Testis (tissue), 2 donors: ENCODE measurements around the gene DNAH17.

Source experiments
- POLR2A ChIP-seq: fragments of 450-650 bp; IDR thresholded peaks from one replicate; pipeline ENCODE4 v1.6.1; 2017; ENCODE audit warnings: antibody characterized with exemption, mild to moderate bottlenecking, moderate library complexity
- TF ChIP-seq, protein P1 (sequence below), 3 experiments: fragments of 450-650 bp in 2 of 3; fragments of 200-600 bp in 1 of 3; sonication (generic) in 1 of 3; IDR thresholded peaks; one replicate each; pipeline ENCODE4 v1.5.1; 2016 to 2019; ENCODE audit warnings: antibody characterized with exemption in 3 of 3, mild to moderate bottlenecking in 2 of 3, moderate library complexity in 1 of 3

DNA sequence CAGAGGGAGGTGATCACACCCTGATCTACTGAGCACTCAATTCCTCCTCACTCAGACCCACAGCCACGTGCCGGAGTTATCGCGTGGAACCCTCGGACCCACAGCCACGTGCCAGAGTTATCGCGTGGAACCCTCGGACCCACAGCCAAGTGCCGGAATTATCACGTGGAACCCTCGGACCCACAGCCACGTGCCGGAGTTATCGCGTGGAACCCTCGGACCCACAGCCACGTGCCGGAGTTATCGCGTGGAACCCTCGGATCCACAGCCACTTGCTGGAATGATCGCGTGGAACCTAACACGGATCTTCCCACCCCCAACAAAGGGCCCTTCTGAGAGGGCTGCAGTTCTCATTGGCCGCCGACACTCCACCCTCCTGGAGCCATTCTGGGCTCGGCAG, 101.0 kb downstream of the DNAH17 start:
- TF ChIP-seq, protein P1, sequence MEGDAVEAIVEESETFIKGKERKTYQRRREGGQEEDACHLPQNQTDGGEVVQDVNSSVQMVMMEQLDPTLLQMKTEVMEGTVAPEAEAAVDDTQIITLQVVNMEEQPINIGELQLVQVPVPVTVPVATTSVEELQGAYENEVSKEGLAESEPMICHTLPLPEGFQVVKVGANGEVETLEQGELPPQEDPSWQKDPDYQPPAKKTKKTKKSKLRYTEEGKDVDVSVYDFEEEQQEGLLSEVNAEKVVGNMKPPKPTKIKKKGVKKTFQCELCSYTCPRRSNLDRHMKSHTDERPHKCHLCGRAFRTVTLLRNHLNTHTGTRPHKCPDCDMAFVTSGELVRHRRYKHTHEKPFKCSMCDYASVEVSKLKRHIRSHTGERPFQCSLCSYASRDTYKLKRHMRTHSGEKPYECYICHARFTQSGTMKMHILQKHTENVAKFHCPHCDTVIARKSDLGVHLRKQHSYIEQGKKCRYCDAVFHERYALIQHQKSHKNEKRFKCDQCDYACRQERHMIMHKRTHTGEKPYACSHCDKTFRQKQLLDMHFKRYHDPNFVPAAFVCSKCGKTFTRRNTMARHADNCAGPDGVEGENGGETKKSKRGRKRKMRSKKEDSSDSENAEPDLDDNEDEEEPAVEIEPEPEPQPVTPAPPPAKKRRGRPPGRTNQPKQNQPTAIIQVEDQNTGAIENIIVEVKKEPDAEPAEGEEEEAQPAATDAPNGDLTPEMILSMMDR (IDR thresholded peaks at IDR 0.05), result no peak
- no peak for TF ChIP-seq POLR2A
